HG02870 (cell line): ENCODE measurements around the gene TNFAIP2.
"Not testable (repeated sequence)": the region's sequence is repeated elsewhere in the genome, so short reads cannot be mapped to it uniquely, and the experiment has no call there.

Experiments
- ATAC-seq: cut with Tn5 transposase; IDR thresholded peaks from one replicate; pipeline ENCODE4 v1.9.1; 2021; ENCODE audit warnings: mild to moderate bottlenecking, moderate library complexity; ENCODE audit not compliant: unreplicated experiment

TNFAIP2 gene

DNA sequence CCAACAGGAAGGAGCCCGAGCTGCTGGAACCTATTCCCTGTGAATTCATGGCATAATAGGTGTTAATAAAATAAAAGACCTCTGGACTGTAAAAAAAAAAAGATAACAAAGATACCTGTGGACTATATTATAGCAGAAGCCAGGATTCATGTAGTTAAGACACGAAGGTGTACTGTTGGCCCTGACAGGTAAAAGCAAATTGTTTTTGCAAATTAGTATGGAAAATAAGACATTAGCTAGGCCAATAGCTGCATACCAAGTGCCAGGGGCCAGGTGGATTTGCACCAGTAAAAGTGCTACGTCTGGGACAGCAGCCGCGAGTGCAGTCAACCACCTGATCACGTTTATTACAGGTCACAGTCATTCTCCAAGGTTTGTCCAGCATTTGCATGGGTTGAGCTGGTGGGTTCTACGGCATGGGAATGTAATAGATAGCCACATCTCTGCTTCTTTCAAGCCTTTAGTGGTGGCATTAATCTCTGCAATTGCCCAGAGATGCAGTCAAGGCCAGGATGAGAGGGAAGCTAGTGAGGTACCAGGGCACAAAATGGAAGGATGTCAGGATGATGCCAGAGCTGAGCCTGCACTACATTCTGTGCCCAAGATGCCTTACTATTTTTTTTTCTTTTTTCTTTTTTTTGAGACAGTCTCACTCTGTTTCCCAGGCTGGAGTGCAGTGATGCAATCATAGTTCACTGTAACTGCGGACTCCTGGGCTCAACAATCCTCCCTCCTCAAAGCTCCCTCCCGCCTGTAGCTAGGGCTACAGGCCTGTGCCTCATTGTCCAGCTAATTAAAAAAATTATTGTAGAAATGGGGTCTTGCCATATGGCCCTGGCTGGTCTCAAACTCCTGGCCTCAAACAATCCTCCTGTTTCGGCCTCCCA is 26.3 kb downstream of the TNFAIP2 start:
- ATAC-seq: no peak

DNA sequence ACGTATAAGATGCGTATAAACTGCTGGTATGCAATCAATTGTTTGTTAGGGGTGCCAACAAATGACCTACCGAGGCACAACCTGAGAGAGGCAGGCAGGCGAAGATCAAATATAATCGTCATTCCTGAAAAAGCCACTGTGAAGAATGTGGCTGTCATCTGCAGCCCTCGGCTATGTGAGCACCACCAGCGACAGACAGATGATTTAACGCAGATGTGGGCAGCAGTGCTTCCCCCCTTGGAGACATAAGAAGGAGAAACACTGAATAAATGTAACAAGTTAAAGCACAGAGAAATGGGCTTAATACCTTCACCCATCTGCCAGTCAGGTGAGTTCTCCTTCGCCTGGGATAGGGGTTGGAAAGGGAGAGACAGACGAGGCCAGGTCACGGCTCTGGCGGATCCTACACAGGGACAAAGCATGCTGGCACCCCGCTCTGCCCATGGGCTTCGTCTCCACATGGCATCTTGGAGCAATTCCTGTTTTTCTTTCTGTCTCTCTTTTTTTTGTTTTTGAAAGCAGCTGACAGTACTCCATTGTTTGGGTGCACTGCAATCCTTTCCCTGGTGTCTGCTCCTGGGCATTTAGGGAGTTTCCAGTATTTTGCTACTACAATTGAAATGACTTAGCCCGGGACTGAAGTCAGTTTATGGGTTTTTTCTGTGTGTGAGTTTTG is 28.1 kb downstream of the TNFAIP2 start:
- ATAC-seq: no peak

DNA sequence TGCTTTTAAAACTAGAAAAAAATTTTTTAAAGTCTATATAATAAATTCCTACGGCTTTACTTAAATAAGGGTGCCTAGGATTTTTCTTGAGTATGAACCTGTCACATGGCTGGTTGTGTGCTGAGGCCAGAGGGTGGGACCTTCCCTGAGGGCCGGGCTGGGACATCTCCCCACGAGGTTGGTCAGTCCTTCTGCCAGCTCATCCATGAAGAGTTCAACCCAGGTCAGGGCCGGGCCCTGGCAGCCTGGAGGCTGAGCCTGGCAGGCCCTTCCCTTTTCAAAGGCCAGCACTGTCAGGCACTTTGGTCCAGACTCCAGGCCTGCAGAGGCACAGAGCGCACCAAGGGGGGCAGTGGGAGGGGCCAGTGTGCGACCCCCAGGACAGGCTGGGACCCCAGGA is 31.7 kb downstream of the TNFAIP2 start:
- ATAC-seq: no peak

DNA sequence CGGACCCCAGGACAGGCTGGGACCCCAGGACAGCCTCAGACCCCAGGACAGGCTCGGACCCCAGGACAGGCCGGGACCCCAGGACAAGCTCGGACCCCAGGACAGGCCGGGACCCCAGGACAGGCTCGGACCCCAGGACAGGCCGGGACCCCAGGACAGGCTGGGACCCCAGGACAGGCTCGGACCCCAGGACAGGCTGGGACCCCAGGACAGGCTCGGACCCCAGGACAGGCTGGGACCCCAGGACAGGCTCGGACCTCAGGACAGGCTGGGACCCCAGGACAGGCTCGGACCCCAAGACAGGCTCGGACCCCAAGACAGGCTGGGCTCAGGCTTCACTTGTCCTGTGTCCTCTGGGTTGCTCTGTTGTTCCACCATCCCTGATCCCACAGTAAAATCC is 32.2 kb downstream of the TNFAIP2 start:
- not testable (repeated sequence) for ATAC-seq

DNA sequence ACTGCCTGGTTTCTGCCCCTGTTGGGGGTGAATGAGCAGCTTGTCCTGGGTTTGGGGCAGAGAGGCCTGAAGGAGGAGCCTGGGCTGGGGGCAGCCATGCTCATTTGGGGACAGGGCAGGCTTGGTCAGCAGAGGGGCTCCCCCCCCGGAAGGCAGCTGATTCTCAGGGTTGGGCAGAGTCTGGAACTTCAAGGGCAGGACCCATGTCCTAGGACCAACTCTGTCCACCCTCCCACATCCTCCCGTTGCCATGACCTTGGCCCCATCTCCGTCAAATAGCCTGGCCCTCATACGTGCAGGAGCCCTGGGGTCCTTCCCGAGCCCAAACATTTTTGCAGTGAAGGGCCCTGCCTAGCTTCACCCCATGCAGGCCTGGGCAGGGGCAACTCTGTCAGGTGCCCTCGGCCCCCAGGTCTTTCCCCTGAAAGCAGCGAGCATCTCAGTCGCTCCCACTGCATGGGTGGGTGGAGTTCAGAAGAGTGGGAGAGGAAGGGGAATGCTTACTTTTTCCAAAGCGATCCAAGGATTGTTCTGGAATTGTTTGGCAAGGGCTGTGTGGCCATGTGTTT is 32.6 kb downstream of the TNFAIP2 start:
- ATAC-seq: no peak

DNA sequence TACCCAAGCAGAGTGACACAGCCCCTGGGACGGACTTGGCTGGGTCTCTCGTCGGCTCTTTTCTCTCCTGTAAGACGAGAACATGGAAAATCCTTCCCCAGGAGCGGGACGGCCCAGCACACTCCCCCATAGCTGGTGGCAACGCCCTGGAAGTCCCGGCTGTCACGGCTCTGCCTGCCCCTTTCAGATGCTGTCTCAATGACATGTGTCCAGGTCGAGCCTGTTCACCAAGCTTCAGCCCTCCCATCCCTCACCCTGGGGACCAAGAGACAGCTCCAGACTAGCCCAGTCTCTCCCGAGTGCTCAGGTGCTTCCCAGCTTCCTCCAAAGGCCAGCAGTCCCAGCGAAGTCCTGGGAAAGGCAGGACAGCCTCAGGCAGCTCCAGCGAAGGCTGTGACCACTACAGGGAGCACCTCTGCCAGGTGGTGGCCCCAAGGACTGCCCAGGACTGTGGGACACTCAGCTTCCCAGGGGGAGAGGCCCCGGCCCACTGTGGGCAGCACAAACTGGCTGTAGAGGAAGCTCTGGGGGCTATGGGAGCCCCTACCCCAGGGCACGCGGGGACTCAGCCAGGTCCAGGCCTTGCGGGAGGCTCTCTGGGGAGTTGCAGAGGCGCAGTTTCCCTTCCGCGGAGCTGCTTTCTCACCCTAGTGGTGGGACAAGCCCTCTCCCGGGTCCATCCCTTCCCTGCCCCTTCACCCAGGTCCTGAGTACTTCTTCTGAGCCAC is 33.6 kb downstream of the TNFAIP2 start:
- ATAC-seq: no peak

DNA sequence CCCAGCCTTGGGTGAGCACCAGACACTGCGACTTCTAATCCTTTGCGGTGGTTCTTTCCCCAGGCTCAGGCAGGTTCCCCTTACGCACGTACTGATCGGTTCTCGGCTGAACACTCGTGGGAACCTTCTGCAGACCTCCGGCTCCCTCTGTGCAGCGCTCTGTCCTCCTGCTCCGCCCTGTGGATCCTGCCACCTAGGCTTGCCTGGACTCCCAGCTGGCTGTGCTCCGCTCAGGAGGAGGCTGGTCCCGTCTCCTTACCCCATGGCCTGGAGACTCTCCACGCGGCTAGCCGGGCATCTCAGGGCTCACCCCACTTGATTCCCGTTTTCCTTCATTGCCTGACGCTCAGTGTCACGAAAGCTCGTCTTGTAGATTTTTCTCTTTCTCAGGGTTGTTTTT is 34.7 kb downstream of the TNFAIP2 start:
- no peak for ATAC-seq

DNA sequence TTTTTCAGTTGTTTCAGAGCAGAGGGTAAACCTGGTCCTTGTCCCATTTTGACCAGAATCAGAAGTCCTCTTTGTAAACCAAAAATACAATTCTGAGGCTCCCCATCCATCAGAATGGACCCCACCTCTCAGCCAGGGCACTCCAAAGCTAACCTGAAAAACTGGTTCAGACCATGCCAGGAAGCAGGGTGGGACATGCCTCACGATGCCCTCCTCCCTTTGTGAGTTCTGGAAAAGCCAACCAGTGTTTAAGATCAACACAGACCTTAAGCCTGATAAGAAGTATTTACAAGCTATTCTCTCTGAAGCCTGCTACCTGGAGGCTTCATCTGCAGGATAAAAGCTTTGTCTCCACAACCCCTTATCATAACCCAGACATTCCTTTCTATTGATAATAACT is 35.4 kb downstream of the TNFAIP2 start:
- ATAC-seq: no peak

DNA sequence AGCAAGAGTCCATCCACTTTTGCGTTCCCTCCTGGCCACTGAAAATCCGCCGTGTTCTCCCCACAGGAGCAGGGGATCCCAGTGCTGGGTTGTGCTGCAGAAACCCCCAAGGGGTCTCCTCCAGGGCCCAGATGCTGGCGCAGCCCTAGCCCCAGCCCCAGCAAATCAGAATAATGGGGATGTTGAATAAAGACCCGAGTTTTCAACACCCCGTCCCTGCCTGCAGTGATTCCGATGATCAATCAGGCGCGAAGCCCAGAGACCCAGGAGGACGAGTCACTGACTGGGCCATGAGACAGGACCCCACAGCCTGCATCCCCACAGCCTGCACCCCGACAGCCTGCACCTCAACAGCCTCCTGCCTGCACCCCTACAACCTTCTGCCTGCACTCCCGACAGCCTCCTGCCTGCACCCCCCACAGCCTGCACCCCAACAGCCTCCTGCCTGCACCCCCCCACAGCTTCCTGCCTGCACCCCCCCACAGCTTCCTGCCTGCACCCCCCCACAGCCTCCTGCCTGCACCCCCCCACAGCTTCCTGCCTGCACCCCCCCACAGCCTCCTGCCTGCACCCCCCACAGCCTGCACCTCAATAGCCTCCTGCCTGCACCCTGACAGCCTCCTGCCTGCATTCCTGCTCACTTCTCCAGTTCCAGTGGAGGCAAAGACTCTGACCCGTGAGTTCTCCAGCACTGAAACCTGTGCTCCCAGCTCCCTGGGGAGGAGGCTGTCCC is 37.2 kb downstream of the TNFAIP2 start:
- no peak for ATAC-seq

DNA sequence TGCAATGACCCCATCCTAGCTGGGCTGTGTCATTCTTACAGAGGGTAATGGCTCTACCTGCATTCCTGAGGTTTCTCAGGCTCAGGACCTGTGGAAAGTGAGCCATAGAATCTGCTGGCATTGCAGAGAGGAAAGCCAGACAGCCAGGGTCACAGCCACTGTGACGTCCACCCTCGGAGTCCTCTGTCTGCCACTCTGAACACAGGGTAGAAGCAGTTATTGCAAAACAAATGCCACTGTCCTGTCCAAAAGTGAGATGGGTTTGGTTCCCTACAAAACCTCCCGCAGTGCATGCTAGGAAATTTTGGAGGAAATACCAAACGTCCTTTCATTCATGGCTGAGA is 37.8 kb downstream of the TNFAIP2 start:
- ATAC-seq: no peak

DNA sequence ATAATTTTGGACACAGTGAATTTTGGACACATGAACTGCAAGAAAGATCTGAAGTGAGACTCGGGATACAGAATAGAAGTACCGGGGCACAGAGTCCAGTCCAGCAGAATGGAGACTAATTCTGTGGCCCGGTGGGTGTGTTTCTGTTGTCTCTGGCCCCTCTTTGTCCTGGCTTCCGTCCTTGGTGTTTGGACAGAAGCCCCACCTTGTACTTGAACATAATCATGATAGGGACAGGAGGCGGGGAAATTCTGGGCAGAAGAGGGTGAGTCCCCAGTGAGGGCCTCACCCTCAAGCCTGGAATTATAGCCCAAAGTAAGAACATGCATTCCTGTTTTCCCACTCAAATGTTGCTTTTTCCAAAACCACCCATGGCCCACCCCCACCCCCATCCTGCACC is 39.9 kb downstream of the TNFAIP2 start:
- ATAC-seq: no peak

DNA sequence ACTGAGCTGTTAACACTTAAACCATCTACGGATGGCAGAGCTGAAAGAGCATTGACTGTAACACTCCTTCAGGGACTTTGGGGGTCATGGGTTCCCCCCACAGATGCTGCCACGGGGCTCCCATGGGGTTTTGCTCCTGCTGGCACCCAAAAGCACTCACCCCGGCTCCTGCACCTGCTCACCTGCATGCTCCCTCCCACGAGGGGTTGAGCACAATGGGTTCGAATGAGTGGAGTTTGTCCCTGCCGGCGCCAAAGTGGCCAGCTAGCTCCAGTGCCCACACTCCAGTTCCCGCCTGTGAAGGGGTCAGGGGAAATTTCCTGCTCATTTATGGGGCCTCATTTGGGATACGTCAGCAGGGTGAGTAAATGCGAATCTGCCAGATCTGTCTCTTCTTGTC is 40.7 kb downstream of the TNFAIP2 start:
- no peak for ATAC-seq

DNA sequence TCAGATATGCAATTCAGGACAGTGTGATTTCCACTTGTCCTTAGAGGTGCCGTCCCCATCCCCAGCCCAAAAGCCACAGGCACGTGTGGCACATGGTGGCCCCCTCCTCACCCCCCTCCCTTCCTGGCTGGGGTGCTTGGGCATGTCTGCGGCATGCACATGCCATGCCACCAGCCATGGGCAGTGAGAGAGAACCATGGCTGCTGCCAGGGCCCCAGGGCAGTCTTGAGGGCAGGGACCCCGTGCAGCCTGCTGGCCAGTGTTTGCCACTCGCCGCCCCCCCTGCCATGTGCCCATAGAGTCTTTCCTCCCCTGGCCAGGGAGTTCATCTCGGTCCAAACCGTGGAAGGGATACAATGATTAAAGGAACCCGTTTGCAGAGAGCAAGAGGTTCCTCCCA is 41.5 kb downstream of the TNFAIP2 start:
- no peak for ATAC-seq

DNA sequence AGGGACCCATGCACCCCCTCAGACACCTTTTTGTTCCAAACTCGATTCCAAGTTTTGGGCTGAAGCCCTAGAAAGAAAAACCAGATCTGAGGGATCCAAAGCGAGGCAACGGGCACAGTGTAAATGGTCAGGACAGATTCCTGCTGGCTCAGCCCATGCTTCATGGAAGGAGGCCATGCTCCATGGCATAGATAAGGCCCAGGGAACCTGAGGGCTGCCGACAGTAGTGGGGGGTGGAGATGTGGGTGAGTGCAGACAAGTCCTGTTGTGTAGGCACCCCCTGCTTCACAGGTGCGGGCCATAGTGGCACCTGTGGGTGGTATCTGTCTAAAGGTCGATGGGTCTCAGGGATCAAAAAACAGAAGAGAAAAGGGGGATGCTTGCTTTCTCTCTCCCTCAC is 42.1 kb downstream of the TNFAIP2 start:
- no peak for ATAC-seq

DNA sequence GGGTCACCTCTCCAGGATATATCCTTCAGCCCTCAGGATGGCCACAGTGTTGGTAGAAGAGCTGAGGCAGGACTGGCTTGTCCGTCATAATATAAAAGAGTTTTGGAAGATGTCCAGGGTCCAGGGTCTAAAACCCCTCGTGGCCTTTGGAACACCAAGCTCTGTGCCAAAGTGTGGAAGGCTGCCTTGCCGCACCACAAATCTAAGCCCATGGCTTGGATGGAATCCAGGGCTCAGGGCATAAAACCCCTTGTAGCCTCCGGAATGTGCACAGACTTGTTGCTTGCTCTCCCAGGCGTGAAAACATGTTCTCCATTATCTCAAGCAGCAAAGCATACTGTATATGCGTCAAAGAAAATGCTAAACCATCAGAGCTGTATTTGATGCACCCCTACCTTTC is 46.7 kb downstream of the TNFAIP2 start:
- ATAC-seq: no peak

DNA sequence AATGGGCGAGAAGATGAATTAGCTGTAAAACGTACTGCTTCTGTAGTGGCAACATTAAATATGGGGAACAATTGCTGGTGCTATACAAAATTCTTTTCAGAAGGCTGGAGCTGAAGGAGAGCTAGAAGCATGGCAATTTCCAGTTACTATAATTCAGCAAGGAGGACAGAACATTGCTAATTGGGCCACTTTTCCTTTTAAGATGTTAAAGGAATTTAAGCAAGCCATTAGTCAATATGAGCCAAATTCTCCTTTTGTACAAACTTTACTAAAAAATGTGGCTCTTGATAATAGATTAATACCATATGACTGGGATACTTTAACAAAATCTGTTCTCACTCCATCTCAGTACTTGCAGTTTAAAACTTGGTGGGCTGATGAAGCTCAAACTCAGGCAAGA is 47.9 kb downstream of the TNFAIP2 start:
- not testable (repeated sequence) for ATAC-seq

DNA sequence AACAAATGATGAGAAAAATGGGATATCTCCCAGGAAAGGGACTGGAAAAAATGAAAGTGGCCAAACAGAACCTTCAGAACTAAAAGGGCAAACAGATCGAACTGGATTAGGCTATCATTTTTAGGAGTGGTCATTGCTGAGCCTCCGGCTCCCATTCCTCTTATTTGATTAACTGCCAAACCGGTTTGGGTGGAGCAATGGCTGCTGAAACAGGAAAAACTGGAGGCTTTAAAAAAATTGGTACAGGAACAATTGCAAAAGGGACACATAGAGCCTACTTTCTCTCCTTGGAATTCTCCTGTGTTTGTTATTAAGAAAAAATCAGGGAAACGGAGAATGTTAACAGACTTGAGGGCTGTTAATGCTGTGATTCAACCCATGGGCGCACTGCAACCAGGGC is 49.7 kb downstream of the TNFAIP2 start:
- no peak for ATAC-seq

DNA sequence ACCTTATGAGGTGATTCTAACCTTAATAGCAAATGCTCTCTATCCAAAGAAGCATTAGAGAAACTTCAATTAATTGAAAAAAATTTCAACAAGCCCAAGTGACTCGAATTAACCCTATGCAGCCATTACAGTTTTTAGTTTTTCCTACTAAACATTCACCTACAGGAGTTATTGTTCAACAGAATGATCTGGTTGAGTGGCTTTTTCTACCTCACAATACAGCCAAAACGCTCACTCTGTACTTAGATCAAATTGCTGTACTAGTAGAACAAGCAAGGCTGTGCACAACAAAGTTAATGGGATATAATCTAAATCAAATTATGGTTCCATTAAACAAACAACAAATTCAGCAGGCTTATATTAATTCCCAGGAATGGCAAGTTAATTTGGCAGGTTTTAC is 50.6 kb downstream of the TNFAIP2 start:
- ATAC-seq: not testable (repeated sequence)

DNA sequence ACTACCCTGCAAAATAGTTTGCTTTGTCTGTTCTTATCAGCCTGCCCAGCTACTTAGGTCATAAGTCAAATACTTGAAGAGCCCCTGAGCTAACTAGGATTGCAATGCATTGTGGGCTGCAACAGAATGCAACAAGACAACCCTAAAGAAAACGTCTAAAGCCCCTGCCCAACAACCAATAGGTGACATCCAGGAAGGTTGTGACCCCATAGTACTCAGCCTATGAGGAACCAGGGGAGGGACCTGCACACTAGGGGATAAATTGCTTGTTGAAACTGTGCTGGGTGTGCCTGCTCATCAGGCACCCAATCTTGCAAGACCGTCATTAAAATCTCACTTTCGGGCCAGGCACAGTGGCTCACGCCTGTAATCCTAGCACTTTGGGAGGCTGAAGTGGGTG is 52.9 kb downstream of the TNFAIP2 start:
- ATAC-seq: not testable (repeated sequence)

DNA sequence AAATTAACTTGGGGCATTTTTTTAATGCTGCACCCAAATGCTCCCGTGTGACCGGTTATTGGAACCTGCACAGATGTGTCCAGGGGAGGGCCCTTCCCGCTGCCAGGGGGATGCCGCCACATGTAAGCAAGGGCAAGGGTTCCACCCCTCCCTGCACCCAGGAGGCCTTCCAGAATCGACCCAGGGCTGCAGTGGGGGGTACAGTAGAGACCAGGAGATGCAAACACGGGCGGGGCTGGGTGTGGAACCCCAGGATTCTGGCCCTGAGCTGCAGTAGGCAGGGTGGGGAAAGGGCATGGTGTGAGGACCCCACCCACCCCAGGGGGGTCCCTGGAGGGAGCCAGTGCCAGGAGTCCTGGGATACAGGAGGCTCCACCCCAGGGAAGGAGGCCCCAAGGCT is 54.1 kb downstream of the TNFAIP2 start:
- ATAC-seq: no peak

DNA sequence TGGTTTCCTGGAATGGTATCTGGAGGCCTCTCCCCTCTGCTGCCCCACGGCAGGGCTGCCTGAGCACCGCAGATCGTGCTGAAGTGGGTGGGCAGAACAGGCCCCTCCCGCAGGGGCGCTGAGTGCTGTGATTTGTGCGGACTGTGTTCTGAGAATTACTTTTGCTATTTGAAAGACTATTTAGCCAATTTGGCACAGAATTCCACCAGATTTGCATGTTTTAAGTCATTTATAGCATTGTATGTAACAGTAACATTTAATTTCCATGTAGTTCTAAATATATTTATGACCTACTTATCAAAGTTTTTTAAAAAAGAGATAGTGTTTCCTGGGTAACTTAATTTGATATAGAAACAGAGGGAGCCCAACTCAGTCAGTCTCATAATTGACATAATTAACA is 55.3 kb downstream of the TNFAIP2 start:
- no peak for ATAC-seq
